Stomach (tissue), 4 donors: ENCODE results near the gene PI4KB.

Experiments used
- CTCF ChIP-seq, 7 experiments: fragments of 450-650 bp in 4 of 7; fragments of 200-600 bp in 3 of 7; sonication (generic) in 3 of 7; IDR thresholded peaks; one replicate each; pipeline ENCODE4 v1.5.1; 2016 to 2019; ENCODE audit warnings: antibody characterized with exemption in 7 of 7, control low read depth in 2 of 7, mild to moderate bottlenecking in 1 of 7
- POLR2A ChIP-seq, 4 donors: fragments of 450-650 bp; IDR thresholded peaks; one replicate each; pipeline ENCODE4 v1.6.1; 2016; ENCODE audit warnings: antibody characterized with exemption in 4 of 4, control low read depth in 2 of 4, mild to moderate bottlenecking in 1 of 4, moderate library complexity in 1 of 4

GRCh38 chr1:151326619-151327222 lies 495 bp downstream of the PI4KB start:
- TF ChIP-seq CTCF (IDR thresholded peaks at IDR 0.05) (no peak), POLR2A (IDR thresholded peaks at IDR 0.05) (no peak)
